H1 (cell line): ENCODE data around the gene MAML3.

Source experiments
- ASH2L ChIP-seq: fragments of 200-600, 300-600 bp; sonication (generic); IDR thresholded peaks from one replicate; pipeline ENCODE4 v1.7.1; 2017; ENCODE audit warnings: low read length
- CTCF ChIP-seq, 3 experiments: IDR thresholded peaks; 1 replicate in 2 of 3; 2 replicates in 1 of 3; pipeline versions ENCODE4 v1.5.1 to v1.6.1; 2011; ENCODE audit warnings: low read length in 3 of 3, mild to moderate bottlenecking in 3 of 3, inconsistent platforms in 2 of 3, low read depth in 1 of 3, moderate library complexity in 1 of 3; ENCODE audit not compliant: insufficient read depth in 1 of 3; ENCODE audit errors: control extremely low read depth in 1 of 3
- RAD21 ChIP-seq, 2 experiments: IDR thresholded peaks in 1 of 2; conservative IDR thresholded peaks in 1 of 2; 2 replicates each; pipeline ENCODE4 v1.6.1; 2011; ENCODE audit warnings: low read depth in 2 of 2, low read length in 2 of 2, improper control_type of control experiment in 1 of 2, inconsistent platforms in 1 of 2, mild to moderate bottlenecking in 1 of 2, moderate library complexity in 1 of 2

- TF ChIP-seq CTCF (IDR thresholded peaks at IDR 0.05; ENCODE audit: control extremely low read depth in 1 of 3, insufficient read depth in 1 of 3, low read depth in 1 of 3, low read length in 3 of 3) = no peak
- TF ChIP-seq RAD21 (IDR thresholded peaks at IDR 0.05 in 1 of 2, conservative IDR thresholded peaks at IDR 0.05 in 1 of 2; ENCODE audit: low read depth in 2 of 2, low read length in 2 of 2) = no peak
- no peak for TF ChIP-seq ASH2L
These were observed 249.6 kb downstream of the MAML3 start for GRCh38 chr4:139904406-139904805.
